HAP-1 (cell line): ENCODE measurements around the gene IFI6.
"Not testable (repeated sequence)": the region's sequence is repeated elsewhere in the genome, so short reads cannot be mapped to it uniquely, and the experiment has no call there.

Source experiments
- DNase-seq, 2 experiments: peaks; one replicate each; pipeline ENCODE4 v3.0.0-alpha.2; 2016 to 2020; ENCODE audit warnings: low spot score in 2 of 2
- H3K27me3 ChIP-seq: fragments of 250-450 bp; sonication (Bioruptor Pico); 2 replicates; pipeline ENCODE4 v1.5.1; 2020; ENCODE audit warnings: low read depth, mild to moderate bottlenecking, moderate library complexity
- H3K36me3 ChIP-seq: fragments of 250-450 bp; sonication (Bioruptor Pico); replicated peaks from 2 replicates; pipeline ENCODE4 v1.5.1; 2020; ENCODE audit warnings: mild to moderate bottlenecking
- H3K4me1 ChIP-seq: fragments of 250-450 bp; sonication (Bioruptor Pico); 2 replicates; pipeline ENCODE4 v1.5.1; 2020; ENCODE audit warnings: mild to moderate bottlenecking
- H3K4me3 ChIP-seq: fragments of 250-450 bp; sonication (Bioruptor Pico); 2 replicates; pipeline ENCODE4 v1.5.1; 2020; ENCODE audit warnings: mild to moderate bottlenecking, moderate library complexity
- H3K9me3 ChIP-seq: fragments of 250-450 bp; sonication (Bioruptor Pico); 2 replicates; pipeline ENCODE4 v1.5.1; 2020; ENCODE audit warnings: mild to moderate bottlenecking, moderate library complexity
- in situ Hi-C: fragments of 300-500 bp; cut with MboI; formaldehyde crosslinking; loops from 3 replicates; pipeline ENCODE4 v1.14.3; 2020; ENCODE audit warnings: low sequenced_read_pairs, inconsistent platforms, mixed read lengths

IFI6 gene

DNA sequence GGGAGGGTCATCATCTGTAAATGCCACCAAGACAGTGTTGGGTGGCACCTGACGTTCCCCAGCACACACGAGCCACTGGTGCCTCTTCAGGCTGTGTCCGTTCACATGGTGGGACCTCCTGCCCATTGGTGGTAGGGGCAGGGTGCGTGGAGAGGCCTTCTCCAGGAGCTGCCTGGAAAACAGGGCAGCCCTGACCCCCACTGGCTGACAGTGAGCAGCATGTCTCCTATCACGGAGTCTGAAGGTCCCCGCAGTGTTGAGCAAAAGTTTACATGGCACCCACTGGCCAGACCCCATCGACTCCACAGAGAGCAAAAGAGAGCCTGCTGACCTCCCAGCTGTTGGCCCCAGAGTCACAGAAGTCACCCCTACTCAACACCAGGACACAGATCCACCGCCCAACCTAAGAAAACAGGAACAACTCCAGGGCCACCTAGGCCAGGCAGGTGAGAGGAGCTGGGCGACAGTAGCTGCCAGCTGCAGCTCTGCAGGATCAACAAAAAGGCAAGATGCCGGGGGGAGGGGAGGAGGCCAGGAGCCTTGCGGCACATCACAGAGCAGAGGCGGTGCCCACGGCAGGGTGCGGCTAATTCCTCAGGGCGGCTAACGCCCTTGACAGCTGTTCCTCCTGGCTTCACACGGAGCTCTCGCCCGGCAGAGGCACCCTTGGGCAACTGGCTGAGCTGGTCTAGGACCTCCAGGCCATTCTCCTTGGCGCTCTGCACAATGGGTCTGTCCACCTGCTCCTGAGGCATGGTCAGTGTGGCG is 14.4 kb upstream of the IFI6 start:
- Histone ChIP-seq H3K36me3 (no peaks in the 10 kb centered on the region), H3K4me1 (no peaks in the 10 kb centered on the region), H3K27me3 (peaks cover 3% of the 10 kb centered on the region; the same call in 1 of the 2 replicates), H3K4me3 (no peak overlapping the region), H3K9me3 (peaks cover 7% of the 10 kb centered on the region)
- no peak for DNase-seq
- in situ Hi-C loops: no loop called here

DNA sequence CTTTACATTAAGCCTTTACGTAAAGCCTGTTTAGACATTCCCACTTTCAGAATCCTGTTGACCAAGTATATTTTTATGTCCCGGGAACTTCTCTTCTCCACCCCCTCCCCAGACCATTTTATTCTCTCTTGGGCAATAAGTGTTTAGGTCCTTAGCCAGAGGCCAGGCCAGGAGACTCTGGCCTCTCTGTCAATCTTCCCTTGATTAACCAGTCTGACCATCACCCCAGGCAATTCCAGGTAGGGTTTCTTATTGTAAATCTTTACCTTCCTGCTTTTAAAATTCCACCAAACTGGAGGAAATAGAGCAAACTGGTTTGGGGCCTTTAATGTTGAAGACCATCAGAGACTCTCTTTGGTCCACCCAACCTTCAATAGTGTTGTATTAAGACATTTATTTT is 12.2 kb upstream of the IFI6 start:
- Histone ChIP-seq H3K36me3 (no peaks in the 10 kb centered on the region), H3K9me3 (peaks cover 23% of the 10 kb centered on the region), H3K4me3 (no peak overlapping the region), H3K27me3 (no peaks in the 10 kb centered on the region; the same call in 1 of the 2 replicates), H3K4me1 (no peaks in the 10 kb centered on the region)
- DNase-seq: no peak
- in situ Hi-C loops: no loop called here

DNA sequence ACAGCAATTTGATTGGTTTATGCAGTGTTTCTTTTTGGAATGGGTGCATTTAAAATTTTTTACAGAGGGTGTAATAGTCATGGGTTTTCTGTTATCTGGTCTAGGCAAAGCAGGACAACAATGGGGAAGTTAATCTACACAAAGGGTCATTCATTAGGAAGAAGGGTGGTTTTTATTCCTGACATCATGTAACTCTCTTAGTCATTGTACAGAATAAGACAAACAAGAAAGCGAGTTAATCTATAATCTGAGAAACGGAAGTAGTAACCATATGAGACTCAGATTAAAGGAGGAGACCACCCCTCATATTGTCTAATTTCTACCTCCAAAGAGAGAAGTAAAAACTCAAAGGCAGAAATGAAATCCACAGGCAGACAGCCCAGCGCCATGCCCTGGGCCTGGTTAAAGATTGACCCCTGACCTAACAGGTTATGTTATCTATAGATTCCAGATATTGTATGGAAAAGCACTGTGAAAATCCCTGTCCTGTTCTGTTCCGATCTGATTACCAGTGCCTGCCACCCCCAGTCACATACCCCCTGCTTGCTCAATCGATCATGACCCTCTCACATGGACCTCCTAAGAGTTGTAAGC is 10.5 kb upstream of the IFI6 start:
- Histone ChIP-seq H3K36me3 (no peaks in the 10 kb centered on the region), H3K9me3 (peaks cover 23% of the 10 kb centered on the region), H3K4me1 (no peaks in the 10 kb centered on the region), H3K27me3 (no peaks in the 10 kb centered on the region), H3K4me3 (no peak overlapping the region)
- in situ Hi-C loops: no loop called here
- no peak for DNase-seq

DNA sequence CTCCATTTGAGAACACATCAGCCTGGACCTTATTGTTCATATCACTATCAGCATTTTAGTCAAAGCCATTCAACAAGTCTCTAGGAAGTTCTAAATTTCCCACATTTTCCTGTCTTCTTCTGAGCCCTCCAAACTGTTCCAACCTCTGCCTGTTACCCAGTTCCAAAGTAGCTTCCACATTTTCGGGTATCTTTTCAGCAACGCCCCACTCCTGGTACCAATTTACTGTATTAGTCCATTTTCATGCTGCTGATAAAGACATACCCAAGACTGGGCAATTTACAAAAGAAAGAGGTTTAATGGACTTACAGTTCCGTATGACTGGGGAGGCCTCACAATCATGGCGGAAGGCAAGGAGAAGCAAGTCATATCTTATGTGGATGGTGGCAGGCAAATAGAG is 9.6 kb upstream of the IFI6 start:
- H3K27me3 ChIP-seq, H3K4me1 ChIP-seq, in situ Hi-C loops, DNase-seq, H3K4me3 ChIP-seq, H3K36me3 ChIP-seq: not testable (repeated sequence)
- H3K9me3 ChIP-seq: peaks cover 23% of the 10 kb centered on the region

DNA sequence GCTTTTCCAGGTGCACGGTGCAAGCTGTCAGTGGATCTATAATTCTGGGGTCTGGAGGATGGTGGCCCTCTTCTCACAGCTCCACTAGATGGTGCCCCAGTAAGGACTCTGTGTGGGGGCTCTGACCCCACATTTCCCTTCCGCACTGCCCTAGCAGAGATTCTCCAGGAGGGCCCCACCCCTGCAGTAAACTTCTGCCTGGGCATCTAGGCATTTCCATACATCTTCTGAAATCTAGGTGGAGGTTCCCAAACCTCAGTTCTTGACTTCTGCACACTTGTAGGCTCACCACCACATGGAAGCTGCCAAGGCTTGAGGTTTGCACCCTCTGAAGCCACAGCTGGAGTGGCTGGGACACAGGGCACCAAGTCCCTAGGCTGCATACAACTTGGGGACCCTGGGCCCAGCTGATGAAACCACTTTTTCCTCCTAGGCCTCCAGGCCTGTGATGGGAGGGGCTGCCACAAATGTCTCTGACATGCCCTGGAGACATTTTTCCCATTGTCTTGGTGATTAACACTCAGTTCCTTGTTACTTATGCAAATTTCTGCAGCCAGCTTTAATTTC is 8.3 kb upstream of the IFI6 start:
- H3K27me3 ChIP-seq, DNase-seq, H3K36me3 ChIP-seq, H3K4me1 ChIP-seq, in situ Hi-C loops, H3K4me3 ChIP-seq: not testable (repeated sequence)
- peaks cover 23% of the 10 kb centered on the region for H3K9me3 ChIP-seq

DNA sequence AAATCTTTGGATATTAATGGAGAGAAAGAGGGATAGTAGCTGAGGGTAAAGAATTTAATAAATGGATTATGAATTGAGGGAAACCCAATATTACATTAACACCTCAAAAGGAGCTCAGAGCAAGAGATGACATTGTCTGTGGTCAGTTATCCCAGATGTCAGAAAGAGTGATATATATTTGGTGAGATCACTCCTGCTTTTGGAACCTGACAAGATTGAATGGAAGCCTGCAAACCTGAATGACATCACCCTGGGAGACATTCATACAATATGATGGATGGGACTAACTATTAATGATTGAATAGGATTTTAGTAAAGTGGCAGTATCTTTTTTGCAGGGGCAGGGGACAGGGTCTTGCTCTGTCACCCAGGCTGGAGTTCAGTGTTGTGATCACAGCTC is 6.8 kb upstream of the IFI6 start:
- Histone ChIP-seq H3K27me3 (no peaks in the 10 kb centered on the region), H3K36me3 (no peaks in the 10 kb centered on the region), H3K9me3 (peaks cover 23% of the 10 kb centered on the region), H3K4me1 (no peaks in the 10 kb centered on the region), H3K4me3 (no peak overlapping the region)
- no peak for DNase-seq
- in situ Hi-C loops: no loop called here

DNA sequence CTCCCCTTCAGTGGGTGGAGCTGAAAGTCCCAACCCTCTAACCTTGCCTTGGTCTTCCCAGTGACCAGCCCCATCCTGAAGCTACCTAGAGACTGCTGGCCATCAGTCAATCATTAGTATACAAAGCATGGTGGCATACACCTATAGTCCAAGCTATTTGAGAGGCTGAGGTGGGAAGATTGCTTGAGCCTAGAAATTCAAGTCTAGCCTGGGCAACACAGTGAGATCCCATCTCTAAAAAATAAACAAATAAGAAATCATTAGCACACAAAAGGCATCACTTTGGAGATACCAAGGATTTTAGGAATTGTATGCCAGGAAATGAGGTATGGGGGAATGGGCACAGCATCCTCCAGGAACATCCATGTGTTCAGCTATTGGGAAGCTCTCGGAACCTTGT is 4.4 kb upstream of the IFI6 start:
- H3K36me3 ChIP-seq: no peaks in the 10 kb centered on the region
- no peak for DNase-seq
- H3K4me1 ChIP-seq: peaks cover 8% of the 10 kb centered on the region
- no peak overlapping the region for H3K4me3 ChIP-seq
- in situ Hi-C loops: no loop called here
- H3K27me3 ChIP-seq: no peaks in the 10 kb centered on the region
- H3K9me3 ChIP-seq: peaks cover 16% of the 10 kb centered on the region

DNA sequence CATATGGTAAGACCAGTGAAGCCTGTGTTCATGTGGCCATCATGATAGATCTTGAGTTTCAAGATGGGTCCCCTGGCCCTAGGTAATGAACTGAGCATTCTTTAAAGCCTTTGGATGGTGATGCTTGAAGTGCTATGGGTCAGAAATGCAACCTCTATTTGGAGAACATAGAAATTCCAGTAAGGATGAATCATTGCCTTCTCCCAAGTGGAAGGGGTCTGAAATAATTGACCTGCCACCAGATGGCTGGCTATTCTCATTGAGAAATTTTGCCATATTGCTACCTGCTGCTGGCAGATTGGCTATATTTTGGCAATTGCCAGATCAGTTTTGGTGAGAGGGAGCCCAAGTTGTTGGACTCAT is 739 bp upstream of the IFI6 start:
- DNase-seq: no peak
- H3K4me3 ChIP-seq: peak overlapping the region; percentile 27; the same call in 1 of the 2 replicates
- in situ Hi-C loops: no loop called here
- no peaks in the 10 kb centered on the region for H3K9me3 ChIP-seq
- H3K27me3 ChIP-seq: no peaks in the 10 kb centered on the region
- H3K4me1 ChIP-seq: peaks cover 8% of the 10 kb centered on the region
- H3K36me3 ChIP-seq: no peaks in the 10 kb centered on the region

DNA sequence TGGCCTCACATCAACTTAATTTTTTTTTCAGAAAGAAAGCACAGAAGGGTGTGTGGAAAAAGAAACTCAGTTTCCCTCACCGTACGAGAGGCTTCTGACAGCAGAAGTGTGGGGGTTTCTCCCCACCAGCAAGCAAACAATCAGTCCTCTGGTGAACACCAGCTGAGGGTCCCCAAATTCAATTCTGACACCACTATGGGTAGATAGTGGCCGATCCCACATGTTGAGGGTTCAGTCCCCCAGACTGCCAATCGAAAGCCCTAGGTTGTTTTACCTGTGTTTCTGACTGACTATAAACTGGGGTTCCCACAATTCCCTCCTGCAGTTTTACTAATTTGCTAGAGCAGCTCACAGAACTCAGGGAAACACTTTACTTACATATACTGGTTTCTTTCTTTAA is 2.1 kb downstream of the IFI6 start:
- Histone ChIP-seq H3K27me3 (no peaks in the 10 kb centered on the region), H3K4me3 (no peak overlapping the region), H3K4me1 (peaks cover 8% of the 10 kb centered on the region), H3K9me3 (no peaks in the 10 kb centered on the region), H3K36me3 (no peaks in the 10 kb centered on the region)
- DNase-seq: no peak
- in situ Hi-C loops: no loop called here

DNA sequence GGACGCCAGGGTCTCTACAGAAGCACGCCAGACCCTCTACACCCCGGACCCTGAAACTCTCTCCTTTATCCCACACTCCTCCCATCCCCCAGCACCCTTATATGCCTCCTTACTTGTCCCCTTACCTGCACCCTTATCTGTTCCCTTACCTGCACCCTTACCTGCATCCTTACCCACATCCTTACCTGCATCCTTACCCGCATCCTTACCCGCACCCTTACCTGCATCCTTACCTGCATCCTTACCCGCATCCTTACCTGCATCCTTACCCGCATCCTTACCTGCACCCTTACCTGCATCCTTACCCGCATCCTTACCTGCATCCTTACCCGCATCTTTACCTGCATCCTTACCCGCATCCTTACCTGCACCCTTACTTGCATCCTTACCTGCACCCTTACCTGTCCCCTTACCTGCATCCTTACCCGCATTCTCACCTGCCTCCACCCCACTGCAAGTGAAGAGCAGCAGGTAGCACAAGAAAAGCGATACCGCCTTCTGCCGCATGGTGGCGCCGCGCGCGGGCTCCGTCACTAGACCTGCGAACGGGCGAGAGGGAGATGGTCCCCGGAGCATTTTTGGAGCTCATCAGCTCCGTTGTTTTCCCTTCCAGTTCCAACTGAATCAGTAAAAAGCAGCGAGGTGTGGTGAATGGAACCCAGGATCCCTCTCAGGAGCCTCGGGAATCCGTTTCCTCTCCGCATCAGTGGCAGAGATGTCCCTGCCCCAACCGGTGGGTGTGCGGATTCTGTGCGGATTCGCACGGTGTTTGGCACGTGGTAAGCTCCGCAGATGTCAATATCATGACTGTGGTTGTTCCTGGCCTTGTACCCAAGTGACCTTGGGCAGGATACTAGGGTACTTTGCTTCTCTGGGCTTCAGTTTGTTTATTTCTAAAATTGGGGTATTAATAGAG is 2.9 kb downstream of the IFI6 start:
- Histone ChIP-seq H3K4me3 (peak overlapping the region; percentile 23), H3K36me3 (no peaks in the 10 kb centered on the region), H3K4me1 (peaks cover 8% of the 10 kb centered on the region), H3K27me3 (no peaks in the 10 kb centered on the region), H3K9me3 (no peaks in the 10 kb centered on the region)
- in situ Hi-C loops: no loop called here
- peak; percentile 54 to 92 for DNase-seq

DNA sequence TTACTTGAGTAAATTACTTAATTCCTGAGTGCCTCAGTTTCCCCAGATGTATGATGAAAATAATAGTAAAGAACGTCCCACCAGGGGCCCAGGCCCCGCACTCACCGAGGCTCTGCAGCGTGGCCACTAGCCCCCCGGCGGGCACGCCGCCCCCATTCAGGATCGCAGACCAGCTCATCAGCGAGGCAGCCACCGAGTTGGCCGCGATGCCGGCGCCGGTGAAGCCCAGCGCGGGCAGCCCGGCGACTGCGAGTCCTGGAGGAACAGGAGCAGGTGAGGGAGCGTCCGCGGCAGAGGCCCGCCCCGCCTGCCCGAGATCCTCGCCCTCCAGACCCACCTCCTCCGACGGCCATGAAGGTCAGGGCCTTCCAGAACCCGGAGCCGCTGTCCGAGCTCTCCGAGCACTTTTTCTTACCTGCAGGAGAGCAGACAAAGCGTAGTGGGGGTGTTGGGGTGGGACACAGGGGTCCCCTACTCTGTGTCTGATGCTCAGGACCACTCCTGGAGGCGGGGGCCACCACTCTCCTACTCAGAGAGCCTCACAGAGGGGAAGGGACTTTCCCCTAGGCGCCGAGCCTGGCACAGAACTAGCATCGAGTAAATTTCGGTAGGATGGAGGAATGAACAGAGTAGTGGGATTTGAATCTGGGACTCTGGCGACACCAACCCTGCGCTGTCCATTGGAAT is 3.7 kb downstream of the IFI6 start:
- no peak for DNase-seq
- Histone ChIP-seq H3K36me3 (no peaks in the 10 kb centered on the region), H3K9me3 (no peaks in the 10 kb centered on the region), H3K4me3 (no peak overlapping the region), H3K4me1 (peaks cover 8% of the 10 kb centered on the region), H3K27me3 (no peaks in the 10 kb centered on the region)
- in situ Hi-C loops: no loop called here

DNA sequence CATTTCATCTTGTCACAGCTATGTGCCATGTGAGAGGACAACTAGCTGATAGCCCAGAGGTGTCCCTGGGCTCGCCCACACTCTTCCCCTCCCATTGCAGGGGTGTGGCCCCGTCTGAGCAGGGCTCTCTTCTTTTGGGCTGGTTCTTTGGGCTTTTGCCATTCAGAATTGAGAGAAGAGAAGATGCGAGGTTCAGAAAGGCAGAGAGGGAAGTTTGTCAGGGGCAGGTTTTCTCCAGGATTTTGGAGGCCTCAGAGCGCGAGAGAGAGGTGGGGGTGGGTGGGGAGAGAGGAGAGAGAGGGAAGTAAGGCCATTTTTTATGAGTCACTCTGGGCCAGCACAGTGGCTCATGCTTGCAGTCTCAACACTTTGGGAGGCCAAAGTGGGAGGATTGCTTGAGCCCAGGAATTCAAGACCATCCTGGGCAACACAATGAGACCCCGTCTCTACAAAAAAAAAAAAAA is 5.2 kb downstream of the IFI6 start:
- H3K9me3 ChIP-seq: no peaks in the 10 kb centered on the region
- no peak for DNase-seq
- peaks cover 7% of the 10 kb centered on the region for H3K4me1 ChIP-seq
- H3K27me3 ChIP-seq: no peaks in the 10 kb centered on the region
- in situ Hi-C loops: no loop called here
- H3K4me3 ChIP-seq: no peak overlapping the region
- H3K36me3 ChIP-seq: no peaks in the 10 kb centered on the region

DNA sequence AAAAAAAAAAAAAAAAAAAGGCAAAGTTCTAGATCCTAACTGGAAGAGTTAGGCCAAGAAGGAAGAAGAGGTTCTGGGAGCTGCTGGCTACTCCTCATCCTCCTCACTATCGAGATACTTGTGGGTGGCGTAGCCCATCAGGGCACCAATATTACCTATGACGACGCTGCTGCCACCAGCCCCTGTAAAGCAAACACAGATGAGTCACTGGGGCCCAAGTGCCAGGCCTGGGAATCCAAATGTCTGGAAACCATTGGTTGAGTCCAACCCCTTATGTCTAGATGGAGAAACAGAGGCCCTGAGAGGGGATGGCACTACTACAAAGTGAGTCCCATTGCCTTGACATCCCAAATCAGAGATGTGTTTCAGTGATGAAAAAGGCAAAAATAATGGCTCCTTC is 5.7 kb downstream of the IFI6 start:
- in situ Hi-C loops: no loop called here
- no peak overlapping the region for H3K4me3 ChIP-seq
- DNase-seq: no peak
- peaks cover 3% of the 10 kb centered on the region for H3K4me1 ChIP-seq
- H3K27me3 ChIP-seq: no peaks in the 10 kb centered on the region
- no peaks in the 10 kb centered on the region for H3K36me3 ChIP-seq
- H3K9me3 ChIP-seq: no peaks in the 10 kb centered on the region
